ENCODE data around the gene G3BP2.
A peak's percentile ranks its signal among the peaks of the same experiment; 100 is the strongest.

G3BP2 gene

DNA sequence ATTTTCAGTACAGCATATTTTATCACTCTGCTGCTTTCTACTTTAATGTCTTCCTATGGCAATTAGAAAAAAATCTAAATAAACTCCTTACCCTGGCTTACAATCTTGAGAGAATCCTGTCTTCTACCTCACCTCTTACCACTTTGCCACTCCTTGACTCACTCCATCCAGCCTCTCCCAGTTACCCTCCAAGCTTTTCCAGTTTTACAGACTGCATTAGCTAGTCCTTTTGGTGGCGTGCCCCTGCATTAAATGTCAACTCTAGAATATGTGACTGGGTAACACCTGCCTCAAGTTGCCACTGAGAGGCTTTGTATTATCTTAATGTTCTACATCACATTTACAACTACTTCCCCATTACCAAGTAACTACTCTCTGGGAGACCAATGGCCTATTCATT is 35.4 kb downstream of the G3BP2 start:
- DNase-seq (ENCODE audit: insufficient read length, low spot score) (no peak), FAIRE-seq (no peak)
- no peak for TF ChIP-seq POLR2A (IDR thresholded peaks at IDR 0.05; ENCODE audit: low read depth, low read length)

DNA sequence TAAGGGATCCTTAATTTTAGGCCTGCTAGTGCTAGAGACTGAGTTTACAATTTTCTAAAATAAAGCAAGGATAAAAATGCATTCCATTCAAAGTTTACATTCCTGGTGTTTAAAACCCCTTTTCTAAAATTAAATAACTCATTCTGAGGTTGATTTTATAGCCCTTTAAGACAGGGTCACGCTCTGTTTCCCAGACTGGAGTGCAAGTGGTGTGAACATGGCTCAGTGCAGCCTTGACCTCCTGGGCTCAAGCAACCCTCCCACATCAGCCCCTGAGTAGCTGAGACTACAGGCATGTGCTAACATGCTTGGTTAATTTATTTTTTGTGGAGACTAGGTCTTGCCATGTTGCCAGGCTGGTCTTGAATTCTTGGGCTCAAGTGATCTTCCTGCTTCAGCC is 36.0 kb downstream of the G3BP2 start:
- DNase-seq (ENCODE audit: insufficient read length, low spot score) (no peak), FAIRE-seq (no peak)
- no peak for TF ChIP-seq POLR2A (IDR thresholded peaks at IDR 0.05; ENCODE audit: low read depth, low read length)

DNA sequence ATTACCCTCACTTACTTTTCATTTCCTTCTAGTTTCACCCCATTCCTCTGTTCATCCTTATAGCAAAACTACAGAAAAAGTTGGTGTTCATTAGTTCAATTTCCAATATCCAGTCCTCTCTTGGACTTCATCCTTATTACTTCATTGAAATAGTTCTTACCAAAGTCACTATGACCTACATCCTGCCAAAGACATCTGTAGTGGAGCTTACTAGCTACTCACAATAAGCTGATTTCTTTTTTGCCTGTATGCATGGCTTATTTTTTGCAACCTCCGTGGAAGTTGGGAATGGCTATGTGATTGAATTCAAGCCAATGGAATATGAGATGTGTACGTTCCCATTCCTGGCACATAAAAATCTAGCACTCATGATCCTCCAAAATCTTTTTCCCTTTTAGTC is 38.3 kb downstream of the G3BP2 start:
- DNase-seq (ENCODE audit: insufficient read length, low spot score) (no peak), FAIRE-seq (no peak)
- TF ChIP-seq POLR2A (IDR thresholded peaks at IDR 0.05; ENCODE audit: low read depth, low read length) = no peak

DNA sequence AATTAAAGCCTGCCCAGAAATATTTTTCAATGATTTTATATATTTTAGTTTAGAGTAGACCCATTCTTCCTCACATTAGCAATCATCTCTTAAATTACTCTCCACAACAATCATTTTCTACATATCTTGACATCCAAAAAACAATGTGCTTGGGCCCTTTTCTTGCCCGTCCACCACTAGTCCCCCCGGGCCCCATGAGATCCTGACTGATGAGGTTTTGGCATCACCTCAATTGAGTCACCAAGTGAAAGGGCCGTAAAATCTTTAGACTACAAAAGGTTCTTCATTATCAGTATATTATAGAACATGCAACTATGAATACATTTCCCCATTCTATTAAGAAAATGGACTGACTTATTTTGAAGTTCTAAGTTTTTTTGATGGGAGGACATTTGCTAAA is 38.9 kb downstream of the G3BP2 start:
- DNase-seq (ENCODE audit: insufficient read length, low spot score) (no peak), FAIRE-seq (no peak)
- TF ChIP-seq POLR2A (IDR thresholded peaks at IDR 0.05; ENCODE audit: low read depth, low read length) = no peak

DNA sequence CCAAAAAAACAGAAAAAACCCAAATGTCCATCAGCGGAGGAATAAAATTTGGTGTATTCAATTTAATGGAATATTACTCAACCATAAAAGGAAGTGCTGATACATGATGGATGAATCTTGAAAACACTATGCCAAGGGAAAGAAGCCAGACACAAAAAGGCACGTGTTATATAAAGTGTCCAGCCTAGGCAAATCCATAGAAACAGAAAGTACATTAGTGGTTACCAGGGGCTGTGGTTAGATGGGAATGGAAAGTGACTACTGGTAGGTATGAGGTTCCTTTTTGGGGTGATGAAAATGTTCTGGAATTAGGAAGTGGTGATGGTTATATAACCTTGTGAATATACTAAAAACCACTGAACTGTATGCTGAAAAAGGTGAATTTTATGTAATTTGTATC is 39.4 kb downstream of the G3BP2 start:
- DNase-seq (ENCODE audit: insufficient read length, low spot score) = no peak
- TF ChIP-seq POLR2A (IDR thresholded peaks at IDR 0.05; ENCODE audit: low read depth, low read length) = no peak
- no peak for FAIRE-seq

DNA sequence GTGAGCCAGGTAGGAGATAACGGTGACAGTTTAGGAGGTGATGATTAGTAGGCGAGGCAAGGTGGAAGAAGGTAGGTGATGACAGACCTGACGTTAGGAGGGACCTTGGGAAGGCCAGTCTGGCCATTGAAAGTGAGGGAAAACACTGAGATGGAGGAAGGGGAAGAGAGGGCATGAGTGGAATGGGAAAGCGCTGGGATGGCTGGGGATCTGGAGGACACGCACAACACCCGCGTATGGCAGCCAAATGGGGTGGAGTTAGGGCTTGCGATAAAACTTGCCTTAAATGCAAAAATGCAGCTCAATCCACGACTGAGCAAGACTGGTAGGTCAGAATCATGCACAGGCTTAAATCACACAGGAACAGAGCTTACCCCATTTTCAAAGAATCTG is 42.3 kb downstream of the G3BP2 start:
- FAIRE-seq = no peak
- TF ChIP-seq POLR2A (IDR thresholded peaks at IDR 0.05; ENCODE audit: low read depth, low read length) = no peak
- DNase-seq (ENCODE audit: insufficient read length, low spot score) = no peak

DNA sequence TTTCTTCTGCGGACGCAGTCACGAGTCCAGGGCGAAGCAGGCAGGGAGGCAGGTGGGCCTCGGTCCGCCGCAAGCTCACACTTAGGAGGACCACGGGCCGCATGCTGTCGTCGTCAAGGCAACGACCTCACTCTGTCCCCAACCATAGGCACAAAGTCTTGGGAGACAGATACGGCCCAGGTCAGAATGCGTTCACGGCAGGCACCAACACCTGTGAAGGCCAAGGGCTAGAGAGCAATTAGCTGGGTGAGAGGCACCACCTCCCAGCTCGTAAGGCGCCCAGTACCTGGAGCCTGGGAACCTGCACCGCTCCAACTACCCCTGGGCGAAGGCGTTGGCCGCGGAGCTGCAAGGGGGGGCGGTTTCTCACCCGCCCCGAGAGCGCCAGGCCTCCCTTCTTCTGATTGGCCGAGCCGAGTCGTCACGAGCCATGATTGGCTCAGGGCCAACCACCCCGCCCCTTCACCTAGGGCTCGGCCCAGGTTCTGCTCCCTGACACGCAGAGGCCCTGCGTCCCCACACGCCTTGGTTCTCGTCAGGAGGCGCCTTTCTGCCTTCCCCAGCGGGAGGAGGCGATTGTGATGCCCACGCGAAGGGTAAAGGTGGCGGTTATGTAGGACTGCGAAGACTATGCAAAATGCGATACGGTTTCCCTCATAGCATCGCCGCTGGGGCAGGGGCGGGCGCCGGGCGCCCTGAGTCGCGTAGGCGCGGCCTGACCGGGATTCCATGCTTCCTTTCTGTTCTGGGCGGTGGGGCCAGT is 42.9 kb downstream of the G3BP2 start, which contains the start of gene CDKL2:
Gene CDKL2, minus strand, starts transcription at position 355 of the 763 bp plus-strand sequence. CDS start 4,540 bp downstream, outside the sequence.
- DNase-seq (ENCODE audit: insufficient read length, low spot score) (no peak), FAIRE-seq (no peak)
- peak; percentile 8; the same call in 1 of the 2 replicates for TF ChIP-seq POLR2A (IDR thresholded peaks at IDR 0.05; ENCODE audit: low read depth, low read length)

DNA sequence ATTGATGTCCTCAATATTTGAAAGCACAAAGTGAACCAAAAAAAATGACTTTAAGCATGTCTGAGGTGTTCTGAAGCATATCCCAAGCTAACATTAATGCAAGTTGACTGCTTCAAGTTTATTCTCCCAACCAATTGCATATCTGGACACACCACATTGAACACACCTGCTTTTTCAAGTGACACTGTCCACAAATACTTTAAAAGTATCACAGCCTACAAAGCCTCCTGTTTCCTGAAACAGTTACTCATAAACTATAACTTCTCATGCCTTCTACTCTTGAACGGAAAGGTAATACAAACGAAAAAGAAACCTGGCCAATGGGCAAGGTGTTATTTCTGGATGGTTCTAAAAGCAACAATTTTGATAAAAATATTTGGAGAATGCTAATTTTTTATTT is 44.0 kb downstream of the G3BP2 start:
- DNase-seq (ENCODE audit: insufficient read length, low spot score) (no peak), FAIRE-seq (no peak)
- TF ChIP-seq POLR2A (IDR thresholded peaks at IDR 0.05; ENCODE audit: low read depth, low read length) = no peak

DNA sequence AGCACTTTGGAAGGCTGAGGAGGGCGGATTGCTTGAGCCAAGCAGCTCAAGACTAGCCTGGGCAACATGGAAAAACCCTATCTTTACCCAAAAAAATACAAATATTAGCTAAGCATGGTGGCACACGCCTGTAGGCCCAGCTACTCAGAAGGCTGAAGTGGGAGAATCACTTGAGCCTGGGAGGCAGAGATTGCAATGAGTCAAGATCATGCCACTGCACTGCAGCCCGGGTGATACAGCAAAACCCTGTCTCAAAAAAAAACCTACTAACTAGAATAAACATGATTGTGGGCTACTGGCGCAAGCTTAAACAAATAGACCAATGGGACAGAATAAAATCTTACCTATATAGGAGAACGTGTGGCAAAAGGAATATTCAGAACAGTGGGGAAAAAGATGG is 50.2 kb downstream of the G3BP2 start:
- FAIRE-seq (no peak), DNase-seq (ENCODE audit: insufficient read length, low spot score) (no peak)
- no peak for TF ChIP-seq POLR2A (IDR thresholded peaks at IDR 0.05; ENCODE audit: low read depth, low read length)

DNA sequence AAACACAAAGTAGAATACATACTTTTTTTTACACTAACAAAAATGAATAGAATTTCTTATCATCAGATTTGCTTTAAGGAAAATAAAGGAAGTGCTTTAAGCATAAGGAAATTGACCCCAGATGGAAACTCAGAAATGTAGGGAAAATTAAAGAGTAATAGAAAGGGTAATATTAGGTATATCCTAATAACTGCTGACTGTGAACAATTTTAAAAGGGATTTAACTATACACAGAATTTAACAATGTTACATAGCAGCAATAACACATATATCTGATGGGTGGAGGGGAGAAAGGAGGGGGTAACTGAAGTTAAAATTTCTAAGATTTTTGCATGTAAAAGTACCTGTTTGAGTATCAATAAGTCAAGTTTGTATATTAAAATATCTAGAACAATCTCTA is 51.5 kb downstream of the G3BP2 start:
- FAIRE-seq (no peak), DNase-seq (ENCODE audit: insufficient read length, low spot score) (no peak)
- no peak for TF ChIP-seq POLR2A (IDR thresholded peaks at IDR 0.05; ENCODE audit: low read depth, low read length)

DNA sequence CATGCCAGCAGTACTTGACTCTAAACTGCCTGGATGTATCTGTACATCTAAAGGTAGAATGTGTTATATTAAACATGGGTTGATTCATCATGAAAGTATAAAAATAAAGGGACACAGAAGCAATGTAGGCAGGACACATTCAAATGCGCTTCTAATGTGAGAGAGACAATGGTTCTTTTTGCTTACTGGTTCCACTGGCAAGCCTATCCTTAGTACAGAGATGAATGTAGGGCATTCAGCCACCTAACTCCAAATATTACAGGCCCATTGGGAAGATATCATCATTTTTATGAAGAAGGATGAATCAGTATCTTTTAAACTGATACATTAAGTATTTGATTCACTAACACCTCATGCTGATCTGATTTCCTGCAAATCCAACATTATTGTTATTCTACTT is 60.9 kb downstream of the G3BP2 start:
- no peak for TF ChIP-seq POLR2A (IDR thresholded peaks at IDR 0.05; ENCODE audit: low read depth, low read length)
- no peak for FAIRE-seq
- DNase-seq (ENCODE audit: insufficient read length, low spot score) = no peak

DNA sequence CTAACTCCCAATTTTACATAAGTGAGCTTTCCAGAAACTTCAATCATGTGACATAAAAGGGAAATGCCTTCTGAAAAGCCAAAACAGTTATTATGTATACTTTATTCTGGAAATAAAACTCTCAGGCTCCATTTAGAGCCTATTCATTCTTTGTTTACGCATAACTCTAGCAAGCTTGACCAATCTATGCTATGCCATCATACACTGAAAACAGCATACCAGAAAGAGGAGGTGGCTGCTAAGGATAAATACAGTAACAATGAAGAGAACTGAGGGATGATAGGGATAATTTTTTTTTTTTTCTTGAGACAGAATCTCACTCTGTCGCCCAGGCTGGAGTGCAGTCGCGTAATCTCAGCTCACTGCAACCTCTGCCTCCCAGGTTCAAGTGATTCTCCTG is 67.3 kb downstream of the G3BP2 start:
- FAIRE-seq = no peak
- DNase-seq (ENCODE audit: insufficient read length, low spot score) = no peak
- no peak for TF ChIP-seq POLR2A (IDR thresholded peaks at IDR 0.05; ENCODE audit: low read depth, low read length)

DNA sequence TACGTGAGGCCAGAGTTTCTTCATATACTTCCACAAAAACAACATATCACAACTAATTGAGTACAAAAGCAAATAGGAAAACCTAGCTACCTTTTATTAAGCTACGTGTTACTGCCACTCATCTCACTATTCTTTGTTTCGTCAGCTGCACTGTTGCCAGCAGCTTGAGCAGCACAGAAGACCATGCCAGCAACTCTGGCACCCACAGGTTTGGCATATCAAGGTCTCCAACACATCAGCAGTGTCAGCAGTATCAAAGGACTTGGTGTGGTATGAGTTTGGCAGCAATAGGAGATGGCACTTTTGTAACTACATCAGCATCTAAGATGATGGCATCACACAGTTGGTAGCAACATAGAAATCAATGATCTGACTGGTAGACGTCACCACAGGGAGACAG is 73.6 kb downstream of the G3BP2 start:
- DNase-seq (ENCODE audit: insufficient read length, low spot score) (no peak), FAIRE-seq (no peak)
- no peak for TF ChIP-seq POLR2A (IDR thresholded peaks at IDR 0.05; ENCODE audit: low read depth, low read length)

DNA sequence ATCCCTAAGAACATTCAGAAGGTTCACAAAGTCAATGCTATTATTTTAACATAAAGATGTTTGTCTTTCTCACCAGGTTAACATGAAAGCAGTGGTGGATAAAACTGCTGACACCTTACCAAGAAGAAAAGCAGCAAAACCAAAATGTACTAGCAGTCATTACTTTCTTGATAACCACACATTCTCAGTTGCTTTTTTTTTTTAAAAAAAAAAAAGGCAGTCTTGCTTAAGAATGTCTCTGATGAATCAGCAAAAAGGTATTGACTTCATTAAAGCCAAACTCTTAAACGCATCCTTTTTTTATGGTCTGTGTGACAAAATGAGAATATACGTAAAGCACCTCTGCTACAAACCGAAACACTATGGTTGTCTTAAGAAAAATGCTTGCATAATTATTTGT is 74.8 kb downstream of the G3BP2 start:
- FAIRE-seq (no peak), DNase-seq (ENCODE audit: insufficient read length, low spot score) (no peak)
- no peak for TF ChIP-seq POLR2A (IDR thresholded peaks at IDR 0.05; ENCODE audit: low read depth, low read length)

DNA sequence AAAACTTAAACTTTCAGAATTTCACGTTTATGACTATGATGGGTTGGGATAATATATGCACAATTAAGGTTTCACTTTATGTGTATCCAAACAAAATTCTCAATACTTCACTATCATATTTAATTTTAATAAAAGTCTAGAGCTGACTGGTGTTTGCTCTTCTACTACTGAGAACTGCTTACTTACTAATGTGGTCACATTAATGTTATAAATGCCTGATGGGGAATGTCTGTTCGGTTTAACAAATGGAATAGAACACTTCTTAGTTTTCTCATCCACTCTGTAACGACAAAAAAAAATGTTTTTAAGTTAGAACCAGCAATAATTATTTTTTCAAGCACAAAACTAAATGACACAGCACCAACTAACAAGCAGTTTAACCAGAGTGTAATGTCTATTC is 77.2 kb downstream of the G3BP2 start:
- FAIRE-seq (no peak), DNase-seq (ENCODE audit: insufficient read length, low spot score) (no peak)
- no peak for TF ChIP-seq POLR2A (IDR thresholded peaks at IDR 0.05; ENCODE audit: low read depth, low read length)

DNA sequence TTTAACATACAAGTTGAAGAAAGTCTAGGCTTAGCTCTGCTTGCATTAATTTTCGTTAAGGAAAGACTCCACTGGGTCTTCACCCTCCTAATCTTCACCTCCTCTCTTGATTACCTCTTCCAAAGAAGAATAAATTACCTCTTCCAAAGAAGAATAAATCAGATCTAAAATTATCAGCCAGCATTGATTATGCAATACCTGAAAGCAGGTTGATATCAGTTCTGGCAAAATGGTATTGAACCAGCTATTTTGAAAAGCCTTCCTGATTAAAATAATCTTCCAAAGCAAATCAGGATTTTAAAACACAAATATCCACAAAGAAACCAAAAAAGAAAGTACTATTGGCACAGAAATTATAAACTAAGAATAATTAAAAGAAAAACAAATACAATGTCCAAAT is 79.8 kb downstream of the G3BP2 start:
- DNase-seq (ENCODE audit: insufficient read length, low spot score) (no peak), FAIRE-seq (no peak)
- no peak for TF ChIP-seq POLR2A (IDR thresholded peaks at IDR 0.05; ENCODE audit: low read depth, low read length)
